ENCODE measurements around the gene METTL25.
A peak's percentile ranks its signal among the peaks of the same experiment; 100 is the strongest.
"Not testable (repeated sequence)": the region's sequence is repeated elsewhere in the genome, so short reads cannot be mapped to it uniquely, and the experiment has no call there.

Gene METTL25

GRCh38 chr12:82357340-82357739, 989 bp upstream of the METTL25 start:
- Histone ChIP-seq H3K4me1 (ENCODE audit: control insufficient read depth, insufficient read depth, low read length) (peaks cover 6% of the 10 kb centered on the region; the same call in 1 of the 2 replicates), H3K36me3 (ENCODE audit: control insufficient read depth, insufficient read depth, low read length) (peaks cover 47% of the 10 kb centered on the region), H3K27ac (ENCODE audit: low read depth, low read length) (no peak overlapping the region), H3K4me3 (ENCODE audit: low read depth, low read length) (peak overlapping the region; percentile 98), H3K9me3 (ENCODE audit: control insufficient read depth, insufficient read depth, low read length) (no peaks in the 10 kb centered on the region), H3K9ac (ENCODE audit: low read depth, low read length) (peak overlapping the region; percentile 99), H3K27me3 (ENCODE audit: control insufficient read depth, insufficient read depth, low read length) (no peaks in the 10 kb centered on the region)

- peak overlapping the region; percentile 96 for H3K27ac ChIP-seq (ENCODE audit: low read depth, low read length)
- H3K27me3 ChIP-seq (ENCODE audit: control insufficient read depth, insufficient read depth, low read length): no peaks in the 10 kb centered on the region
- H3K9ac ChIP-seq (ENCODE audit: low read depth, low read length): peak overlapping the region; percentile 99
- H3K36me3 ChIP-seq (ENCODE audit: control insufficient read depth, insufficient read depth, low read length): peaks cover 42% of the 10 kb centered on the region
- H3K9me3 ChIP-seq (ENCODE audit: control insufficient read depth, insufficient read depth, low read length): no peaks in the 10 kb centered on the region
- peaks cover 6% of the 10 kb centered on the region; the same call in 1 of the 2 replicates for H3K4me1 ChIP-seq (ENCODE audit: control insufficient read depth, insufficient read depth, low read length)
- H3K4me3 ChIP-seq (ENCODE audit: low read depth, low read length): peak overlapping the region; percentile 98
Measured at GRCh38 chr12:82357845-82358199, 507 bp upstream of the METTL25 start.

DNA sequence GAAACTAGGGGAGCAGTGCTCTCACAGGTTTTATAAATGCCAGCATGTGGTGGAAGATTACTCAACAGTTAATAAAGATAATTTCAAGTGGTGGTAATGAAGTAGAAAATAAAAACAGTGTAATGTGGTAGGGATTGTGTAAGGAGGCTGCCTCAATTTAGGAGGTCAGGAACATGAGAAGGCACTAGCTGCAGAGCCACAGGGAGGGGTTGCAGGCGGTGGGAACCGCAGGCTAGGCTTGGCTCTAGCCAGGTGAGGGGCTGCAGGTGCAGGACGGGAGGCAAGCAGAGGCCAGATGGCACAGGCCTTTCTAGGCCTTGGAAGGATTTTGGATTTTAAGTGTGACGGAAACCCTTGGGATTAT, 768 bp downstream of the METTL25 start:
- Histone ChIP-seq H3K27ac (ENCODE audit: low read depth, low read length) (no peak overlapping the region), H3K27me3 (ENCODE audit: control insufficient read depth, insufficient read depth, low read length) (no peaks in the 10 kb centered on the region), H3K4me1 (ENCODE audit: control insufficient read depth, insufficient read depth, low read length) (peaks cover 8% of the 10 kb centered on the region; the same call in 1 of the 2 replicates), H3K4me3 (ENCODE audit: low read depth, low read length) (peak overlapping the region; percentile 98), H3K9me3 (ENCODE audit: control insufficient read depth, insufficient read depth, low read length) (no peaks in the 10 kb centered on the region), H3K36me3 (ENCODE audit: control insufficient read depth, insufficient read depth, low read length) (peaks cover 29% of the 10 kb centered on the region), H3K9ac (ENCODE audit: low read depth, low read length) (no peak overlapping the region)

GRCh38 chr12:82360834-82361233, 2.5 kb downstream of the METTL25 start:
- H3K9me3 ChIP-seq (ENCODE audit: control insufficient read depth, insufficient read depth, low read length); H3K4me1 ChIP-seq (ENCODE audit: control insufficient read depth, insufficient read depth, low read length); H3K4me3 ChIP-seq (ENCODE audit: low read depth, low read length); H3K27me3 ChIP-seq (ENCODE audit: control insufficient read depth, insufficient read depth, low read length); H3K9ac ChIP-seq (ENCODE audit: low read depth, low read length); H3K27ac ChIP-seq (ENCODE audit: low read depth, low read length): not testable (repeated sequence)
- peaks cover 12% of the 10 kb centered on the region for H3K36me3 ChIP-seq (ENCODE audit: control insufficient read depth, insufficient read depth, low read length)

- H3K9ac ChIP-seq (ENCODE audit: low read depth, low read length): no peak overlapping the region
- H3K27ac ChIP-seq (ENCODE audit: low read depth, low read length): no peak overlapping the region
- peaks cover 5% of the 10 kb centered on the region for H3K36me3 ChIP-seq (ENCODE audit: control insufficient read depth, insufficient read depth, low read length)
- peaks cover 14% of the 10 kb centered on the region for H3K4me1 ChIP-seq (ENCODE audit: control insufficient read depth, insufficient read depth, low read length)
- no peaks in the 10 kb centered on the region for H3K27me3 ChIP-seq (ENCODE audit: control insufficient read depth, insufficient read depth, low read length)
- no peak overlapping the region for H3K4me3 ChIP-seq (ENCODE audit: low read depth, low read length)
- H3K9me3 ChIP-seq (ENCODE audit: control insufficient read depth, insufficient read depth, low read length): no peaks in the 10 kb centered on the region
Measured at GRCh38 chr12:82361461-82361915, 3.2 kb downstream of the METTL25 start.

- Histone ChIP-seq H3K27me3 (ENCODE audit: control insufficient read depth, insufficient read depth, low read length) (no peaks in the 10 kb centered on the region), H3K27ac (ENCODE audit: low read depth, low read length) (no peak overlapping the region), H3K4me1 (ENCODE audit: control insufficient read depth, insufficient read depth, low read length) (peaks cover 15% of the 10 kb centered on the region), H3K4me3 (ENCODE audit: low read depth, low read length) (no peak overlapping the region), H3K9me3 (ENCODE audit: control insufficient read depth, insufficient read depth, low read length) (no peaks in the 10 kb centered on the region), H3K36me3 (ENCODE audit: control insufficient read depth, insufficient read depth, low read length) (no peaks in the 10 kb centered on the region), H3K9ac (ENCODE audit: low read depth, low read length) (no peak overlapping the region)
Measured at GRCh38 chr12:82363990-82364389, 5.7 kb downstream of the METTL25 start.

- Histone ChIP-seq H3K4me3 (ENCODE audit: low read depth, low read length) (no peak overlapping the region), H3K27me3 (ENCODE audit: control insufficient read depth, insufficient read depth, low read length) (no peaks in the 10 kb centered on the region), H3K9me3 (ENCODE audit: control insufficient read depth, insufficient read depth, low read length) (no peaks in the 10 kb centered on the region), H3K4me1 (ENCODE audit: control insufficient read depth, insufficient read depth, low read length) (peaks cover 9% of the 10 kb centered on the region), H3K9ac (ENCODE audit: low read depth, low read length) (no peak overlapping the region), H3K27ac (ENCODE audit: low read depth, low read length) (no peak overlapping the region), H3K36me3 (ENCODE audit: control insufficient read depth, insufficient read depth, low read length) (no peaks in the 10 kb centered on the region)
Measured at GRCh38 chr12:82366197-82366596, 7.9 kb downstream of the METTL25 start.

GRCh38 chr12:82375201-82375600, 16.9 kb downstream of the METTL25 start:
- H3K4me1 ChIP-seq (ENCODE audit: control insufficient read depth, insufficient read depth, low read length): no peaks in the 10 kb centered on the region
- H3K9ac ChIP-seq (ENCODE audit: low read depth, low read length): no peak overlapping the region
- no peak overlapping the region for H3K27ac ChIP-seq (ENCODE audit: low read depth, low read length)
- no peaks in the 10 kb centered on the region for H3K36me3 ChIP-seq (ENCODE audit: control insufficient read depth, insufficient read depth, low read length)
- peaks cover 2% of the 10 kb centered on the region for H3K9me3 ChIP-seq (ENCODE audit: control insufficient read depth, insufficient read depth, low read length)
- H3K4me3 ChIP-seq (ENCODE audit: low read depth, low read length): no peak overlapping the region
- H3K27me3 ChIP-seq (ENCODE audit: control insufficient read depth, insufficient read depth, low read length): no peaks in the 10 kb centered on the region

DNA sequence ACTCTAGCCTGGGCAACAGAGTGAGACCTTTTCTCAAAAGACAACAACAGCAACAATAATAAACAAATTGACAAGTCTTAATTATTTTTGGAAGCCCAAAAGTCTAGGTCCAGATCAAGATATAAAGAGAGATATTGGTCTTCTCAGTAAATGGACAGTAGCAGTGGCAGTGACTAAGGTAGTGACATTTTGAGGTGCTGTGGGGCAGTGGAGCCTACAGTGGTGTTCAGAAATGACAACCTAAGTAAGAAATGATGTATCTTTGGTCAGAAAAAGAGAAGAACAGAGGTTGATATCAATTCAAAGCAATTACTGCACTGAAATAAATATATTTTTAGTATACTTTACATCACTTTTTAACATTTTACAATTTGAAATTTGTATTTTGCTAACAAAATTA, 20.7 kb downstream of the METTL25 start:
- no peaks in the 10 kb centered on the region for H3K4me1 ChIP-seq (ENCODE audit: control insufficient read depth, insufficient read depth, low read length)
- H3K27me3 ChIP-seq (ENCODE audit: control insufficient read depth, insufficient read depth, low read length): no peaks in the 10 kb centered on the region

DNA sequence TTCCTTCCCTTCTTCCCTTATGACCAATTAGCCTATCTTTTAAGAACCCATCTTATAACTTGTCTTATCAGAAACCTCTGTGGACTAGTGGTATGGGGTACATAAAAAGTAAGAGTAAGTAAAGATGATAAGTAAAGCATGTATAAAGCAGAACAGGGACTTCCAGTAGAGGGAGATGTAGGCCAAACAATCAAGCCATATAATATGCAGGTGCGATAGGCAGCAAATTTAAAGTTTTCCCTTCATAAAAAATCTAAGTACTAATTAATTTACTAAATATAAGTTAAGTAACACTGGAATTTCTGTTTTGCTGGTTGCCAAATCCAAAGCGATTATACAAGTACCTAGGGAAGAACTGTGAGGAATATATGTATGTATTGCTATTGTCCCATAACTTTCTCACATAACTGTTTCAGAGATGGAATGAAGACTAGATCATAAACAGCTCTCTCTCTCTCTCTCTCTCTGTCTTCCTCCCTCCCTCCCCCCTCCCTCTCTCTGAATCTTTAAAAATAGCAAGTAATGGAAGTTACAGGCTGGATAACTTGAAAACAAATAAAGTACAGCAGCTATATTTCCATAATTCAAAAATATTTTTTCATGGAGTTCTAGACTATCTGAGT, 25.7 kb downstream of the METTL25 start:
- Histone ChIP-seq H3K4me3 (ENCODE audit: low read depth, low read length) (no peak overlapping the region), H3K9ac (ENCODE audit: low read depth, low read length) (no peak overlapping the region), H3K9me3 (ENCODE audit: control insufficient read depth, insufficient read depth, low read length) (no peaks in the 10 kb centered on the region), H3K27ac (ENCODE audit: low read depth, low read length) (no peak overlapping the region), H3K4me1 (ENCODE audit: control insufficient read depth, insufficient read depth, low read length) (no peaks in the 10 kb centered on the region), H3K36me3 (ENCODE audit: control insufficient read depth, insufficient read depth, low read length) (0 out of 2 replicates have a peak, but pooled peaks cover 3% of the 10 kb centered on the region), H3K27me3 (ENCODE audit: control insufficient read depth, insufficient read depth, low read length) (no peaks in the 10 kb centered on the region)

More for the DNA sequence above, 20.7 kb downstream of the METTL25 start:
- H3K27ac ChIP-seq (ENCODE audit: low read depth, low read length): no peak overlapping the region
- H3K4me3 ChIP-seq (ENCODE audit: low read depth, low read length): no peak overlapping the region
- peaks cover 2% of the 10 kb centered on the region; the same call in 1 of the 2 replicates for H3K9me3 ChIP-seq (ENCODE audit: control insufficient read depth, insufficient read depth, low read length)
- H3K9ac ChIP-seq (ENCODE audit: low read depth, low read length): no peak overlapping the region
- H3K36me3 ChIP-seq (ENCODE audit: control insufficient read depth, insufficient read depth, low read length): no peaks in the 10 kb centered on the region

- H3K4me3 ChIP-seq (ENCODE audit: low read depth, low read length): no peak overlapping the region
- no peaks in the 10 kb centered on the region for H3K27me3 ChIP-seq (ENCODE audit: control insufficient read depth, insufficient read depth, low read length)
- no peak overlapping the region for H3K27ac ChIP-seq (ENCODE audit: low read depth, low read length)
- peaks cover 6% of the 10 kb centered on the region; the same call in 1 of the 2 replicates for H3K36me3 ChIP-seq (ENCODE audit: control insufficient read depth, insufficient read depth, low read length)
- no peaks in the 10 kb centered on the region for H3K9me3 ChIP-seq (ENCODE audit: control insufficient read depth, insufficient read depth, low read length)
- H3K4me1 ChIP-seq (ENCODE audit: control insufficient read depth, insufficient read depth, low read length): no peaks in the 10 kb centered on the region
- H3K9ac ChIP-seq (ENCODE audit: low read depth, low read length): no peak overlapping the region
Measured at GRCh38 chr12:82398879-82399278, 40.5 kb downstream of the METTL25 start.
